Islet of Langerhans (tissue), 1 donor: ENCODE data around the gene MGAT4A.

Source experiments
- FAIRE-seq: peaks from one replicate; lab custom pipeline; 2011; peaks lifted over from hg19 to GRCh38; lab: Jason Lieb, UNC

MGAT4A gene

DNA sequence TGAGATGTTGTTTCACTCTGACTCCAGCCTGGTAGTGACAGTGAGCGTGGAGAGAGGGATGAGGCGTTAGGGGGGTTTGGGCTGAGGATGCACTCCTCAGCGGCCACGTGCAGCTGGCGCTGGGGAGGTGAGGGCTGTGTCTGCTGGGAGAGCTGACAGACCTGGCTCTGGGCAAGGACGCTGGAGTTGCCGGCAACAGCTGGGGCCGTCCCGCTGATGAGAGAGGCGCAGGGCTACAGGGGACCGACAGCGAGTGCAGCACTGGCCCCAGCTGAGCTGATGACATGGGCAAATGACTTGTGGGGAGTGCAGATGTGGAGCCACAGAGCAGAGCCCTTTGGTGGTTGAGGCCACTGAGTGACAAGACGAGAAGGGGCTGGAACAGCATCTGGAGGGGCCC lies 161.0 kb downstream of the MGAT4A start:
- FAIRE-seq, result no peak

DNA sequence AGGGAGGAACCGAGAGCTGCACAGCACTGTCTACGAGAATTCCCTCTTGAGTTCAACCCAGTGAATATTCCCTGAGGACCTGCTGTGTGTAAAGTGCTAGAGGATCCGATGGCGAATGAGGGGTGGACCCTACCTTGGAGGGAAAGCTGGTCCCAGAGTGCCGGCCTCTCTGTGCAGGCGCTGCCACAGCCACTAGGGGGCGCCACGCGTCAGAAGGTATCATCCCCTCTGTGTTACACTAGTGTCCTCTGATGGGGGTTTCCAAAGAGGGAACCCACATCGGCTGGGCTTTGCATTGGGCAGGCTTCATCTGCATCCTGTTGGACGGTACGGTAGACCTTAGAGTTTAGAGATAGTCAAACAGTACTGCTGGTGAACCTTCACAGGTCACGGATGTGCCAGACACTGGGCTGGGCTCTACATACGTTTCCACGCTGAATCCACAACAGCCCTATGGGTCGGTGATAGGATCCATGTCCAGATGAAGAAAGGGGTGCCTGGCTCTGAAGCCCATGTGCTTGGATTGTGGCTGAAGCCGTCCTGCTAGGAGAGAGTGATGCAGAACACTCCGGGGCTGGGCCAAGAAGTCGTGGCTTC lies 161.6 kb downstream of the MGAT4A start:
- no peak for FAIRE-seq
